Measurements from ENCODE around the gene CTIF. TPM values are rescaled to one million over a fixed set of nuclear protein-coding genes. Genes with fewer than 3 reads are reported as not detected.

Gene CTIF
- polyA plus RNA-seq, 3 donors: 0.38 to 8.7 (median 1.2) TPM

- H3K9ac ChIP-seq (ENCODE audit: insufficient read depth, low read length, poor library complexity, severe bottlenecking): no peak overlapping the region
Measured at GRCh38 chr18:48660346-48661228, 121.8 kb downstream of the CTIF start.

More at GRCh38 chr18:48660346-48661228, 121.8 kb downstream of the CTIF start:
- Mint-ChIP-seq H3K4me1 (peaks cover 24% of the 10 kb centered on the region), H3K9me3 (peaks cover 0 to 4% (median 2%) of the 10 kb centered on the region in 7 donors), H3K27ac (no peak overlapping the region), H3K4me3 (no peak overlapping the region), H3K27me3 (ENCODE audit: low read depth in 3 of 3) (peaks cover 0 to 2% (median 0%) of the 10 kb centered on the region in 3 donors), H3K36me3 (peaks cover 3 to 7% of the 10 kb centered on the region in 2 donors)
- Histone ChIP-seq H3K27me3 (ENCODE audit: control insufficient read depth in 2 of 2, insufficient read depth in 2 of 2, low read length in 2 of 2) (no peaks in the 10 kb centered on the region), H3K4me3 (replicated peaks in 1 of 3; ENCODE audit: low read depth in 2 of 3, low read length in 3 of 3) (no peak overlapping the region), H4K20me1 (ENCODE audit: insufficient read depth, low read length) (peaks cover 4% of the 10 kb centered on the region), H3K36me3 (replicated peaks in 1 of 2; ENCODE audit: control insufficient read depth in 1 of 2, insufficient read depth in 2 of 2, low read length in 2 of 2) (peaks cover 0 to 3% of the 10 kb centered on the region in 2 donors), H3K4me2 (replicated peaks; ENCODE audit: extremely low read depth, low read length, poor library complexity, severe bottlenecking) (no peak overlapping the region), H3K4me1 (ENCODE audit: control insufficient read depth in 1 of 2, insufficient read depth in 2 of 2, low read length in 2 of 2) (peaks cover 17 to 19% of the 10 kb centered on the region in 2 donors), H3K27ac (ENCODE audit: low read depth in 1 of 2, low read length in 2 of 2) (no peak overlapping the region), H3K79me2 (ENCODE audit: insufficient read depth, low read length) (no peaks in the 10 kb centered on the region), H3K9me3 (replicated peaks in 1 of 2; ENCODE audit: control insufficient read depth in 1 of 2, insufficient read depth in 1 of 2, low read length in 2 of 2) (peaks cover 0 to 2% of the 10 kb centered on the region in 2 donors), H2AFZ (ENCODE audit: insufficient read depth, low read depth, low read length, poor library complexity, severe bottlenecking) (no peak overlapping the region)
- no peak for TF ChIP-seq CTCF (IDR thresholded peaks at IDR 0.05)
- whole genome bisulfite sequencing (ENCODE audit: insufficient coverage): 87% methylated on average over 6 of the region's 7 CpGs
- intact Hi-C loops (cut with micrococcal nuclease): loop anchor here in 1 of 2 donors (10.0 kb wide), 1 partner anchor 186 kb away; no protein-coding TSS in a partner anchor
- DNase-seq: no peak
